ENCODE data around the gene ACTA1.

DNA sequence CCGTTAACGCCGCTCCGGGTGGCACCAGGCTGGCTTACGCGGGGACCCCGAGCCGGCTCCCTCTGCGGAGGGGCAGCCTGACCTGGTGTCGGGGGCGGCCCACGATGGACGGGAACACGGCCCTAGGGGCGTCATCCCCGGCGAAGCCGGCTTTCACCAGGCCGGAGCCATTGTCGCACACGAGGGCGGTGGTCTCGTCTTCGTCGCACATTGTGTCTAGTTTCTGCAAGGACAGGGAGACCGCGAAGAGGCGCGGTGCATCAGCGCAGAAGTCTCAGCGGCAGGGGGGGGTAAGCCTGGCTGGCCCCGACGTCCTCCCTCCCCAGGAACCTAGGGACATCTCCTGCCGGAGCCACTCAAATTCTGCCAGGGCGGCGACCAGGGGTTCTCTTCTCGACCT is 989 bp downstream of the ACTA1 start:
- TF ChIP-seq, protein P1, sequence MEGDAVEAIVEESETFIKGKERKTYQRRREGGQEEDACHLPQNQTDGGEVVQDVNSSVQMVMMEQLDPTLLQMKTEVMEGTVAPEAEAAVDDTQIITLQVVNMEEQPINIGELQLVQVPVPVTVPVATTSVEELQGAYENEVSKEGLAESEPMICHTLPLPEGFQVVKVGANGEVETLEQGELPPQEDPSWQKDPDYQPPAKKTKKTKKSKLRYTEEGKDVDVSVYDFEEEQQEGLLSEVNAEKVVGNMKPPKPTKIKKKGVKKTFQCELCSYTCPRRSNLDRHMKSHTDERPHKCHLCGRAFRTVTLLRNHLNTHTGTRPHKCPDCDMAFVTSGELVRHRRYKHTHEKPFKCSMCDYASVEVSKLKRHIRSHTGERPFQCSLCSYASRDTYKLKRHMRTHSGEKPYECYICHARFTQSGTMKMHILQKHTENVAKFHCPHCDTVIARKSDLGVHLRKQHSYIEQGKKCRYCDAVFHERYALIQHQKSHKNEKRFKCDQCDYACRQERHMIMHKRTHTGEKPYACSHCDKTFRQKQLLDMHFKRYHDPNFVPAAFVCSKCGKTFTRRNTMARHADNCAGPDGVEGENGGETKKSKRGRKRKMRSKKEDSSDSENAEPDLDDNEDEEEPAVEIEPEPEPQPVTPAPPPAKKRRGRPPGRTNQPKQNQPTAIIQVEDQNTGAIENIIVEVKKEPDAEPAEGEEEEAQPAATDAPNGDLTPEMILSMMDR (optimal IDR thresholded peaks at IDR 0.05 in 1 of 3, IDR thresholded peaks at IDR 0.05 in 1 of 3, conservative IDR thresholded peaks at IDR 0.05 in 1 of 3; ENCODE audit: extremely low read depth in 1 of 3, insufficient read depth in 2 of 3, low read length in 3 of 3) = no peak
- peak; percentile 92 for TF ChIP-seq EZH2 (IDR thresholded peaks at IDR 0.05; ENCODE audit: low read length)
